Measurements from ENCODE around the gene XRRA1. TPM values are rescaled to one million over a fixed set of nuclear protein-coding genes. Genes with fewer than 3 reads are reported as not detected.

The XRRA1 gene
- total and polyA plus RNA-seq, 12 donors: 1.8 to 22.8 (median 9.6) TPM

GRCh38 chr11:74877132-74877531, 71.8 kb downstream of the XRRA1 start:
- Histone ChIP-seq H3K27ac (no peak overlapping the region), H3K27me3 (no peaks in the 10 kb centered on the region), H3K36me3 (peaks cover 0 to 52% (median 29%) of the 10 kb centered on the region in 9 donors), H3K4me1 (no peaks in the 10 kb centered on the region), H3K9me3 (peaks cover 0 to 52% (median 25%) of the 10 kb centered on the region in 11 donors), H3K4me3 (no peak overlapping the region)
- TF ChIP-seq CTCF (IDR thresholded peaks at IDR 0.05): peak in 8 of 9 donors; percentile 15 to 50 (median 37)
- intact Hi-C loops (cut with DNase I): no loop called here
- WGBS, 2 donors: 29 to 31% methylated on average over 1 of the region's 1 CpG
- ATAC-seq: no peak
- DNase-seq: no peak

GRCh38 chr11:74871037-74871436, 77.9 kb downstream of the XRRA1 start:
- ATAC-seq (no peak), DNase-seq (no peak)
- WGBS, 2 donors: 71 to 96% methylated on average over 2 of the region's 2 CpGs
- intact Hi-C loops (cut with DNase I): no loop called here
- H3K4me1 ChIP-seq: no peaks in the 10 kb centered on the region
- H3K4me3 ChIP-seq: no peak overlapping the region
- H3K36me3 ChIP-seq: peaks cover 0 to 99% (median 48%) of the 10 kb centered on the region in 9 donors
- peaks cover 2 to 99% (median 73%) of the 10 kb centered on the region in 11 donors for H3K9me3 ChIP-seq
- H3K27ac ChIP-seq: no peak overlapping the region
- no peaks in the 10 kb centered on the region for H3K27me3 ChIP-seq
- no peak for TF ChIP-seq CTCF (IDR thresholded peaks at IDR 0.05)

GRCh38 chr11:74870485-74870884, 78.4 kb downstream of the XRRA1 start:
- intact Hi-C loops (cut with DNase I): no loop called here
- TF ChIP-seq CTCF (IDR thresholded peaks at IDR 0.05): peak in 3 of 9 donors; percentile 9 to 38 (median 13)
- Histone ChIP-seq H3K36me3 (peaks cover 0 to 99% (median 47%) of the 10 kb centered on the region in 9 donors), H3K27ac (no peak overlapping the region), H3K27me3 (no peaks in the 10 kb centered on the region), H3K4me3 (no peak overlapping the region), H3K9me3 (peaks cover 2 to 99% (median 78%) of the 10 kb centered on the region in 11 donors), H3K4me1 (no peaks in the 10 kb centered on the region)
- DNase-seq: no peak
- no peak for ATAC-seq
- 95 to 100% methylated on average over 1 of the region's 1 CpG for WGBS, 2 donors

GRCh38 chr11:74866557-74866956, 82.3 kb downstream of the XRRA1 start:
- H3K27me3 ChIP-seq: no peaks in the 10 kb centered on the region
- no peak overlapping the region for H3K4me3 ChIP-seq
- TF ChIP-seq CTCF (IDR thresholded peaks at IDR 0.05): no peak
- H3K4me1 ChIP-seq: no peaks in the 10 kb centered on the region
- H3K9me3 ChIP-seq: peaks cover 2 to 83% (median 65%) of the 10 kb centered on the region in 11 donors
- peaks cover 0 to 100% (median 49%) of the 10 kb centered on the region in 9 donors for H3K36me3 ChIP-seq
- DNase-seq: no peak
- no peak for ATAC-seq
- intact Hi-C loops (cut with DNase I): no loop called here
- H3K27ac ChIP-seq: no peak overlapping the region
